H1 (cell line): ENCODE data around the gene ARSA. TPM values are rescaled to one million over a fixed set of nuclear protein-coding genes. Genes with fewer than 3 reads are reported as not detected.

Experiments used
- CTCF ChIA-PET: fragments of 300-600 bp; sonication (Branson Sonifier 250); formaldehyde crosslinking; loops from one replicate; lab custom pipeline; 2021; ENCODE audit not compliant: partially characterized antibody; lab: Charles Lee
- POLR2A ChIA-PET: fragments of 300-600 bp; sonication (Branson Sonifier 250); formaldehyde crosslinking; loops from one replicate; lab custom pipeline; 2021; ENCODE audit warnings: inconsistent platforms; ENCODE audit not compliant: partially characterized antibody; lab: Charles Lee
- DNase-seq, 2 experiments: peaks; one replicate each; pipeline versions ENCODE4 v3.0.0 to v3.0.0-alpha.2; 2010 to 2022; ENCODE audit warnings: low spot score in 2 of 2, low read depth in 1 of 2, mixed read lengths in 1 of 2
- FAIRE-seq: peaks from 2 replicates; lab custom pipeline; 2011; peaks lifted over from hg19 to GRCh38; lab: Jason Lieb, UNC
- H2AFZ ChIP-seq: 2 replicates; pipeline ENCODE4 v1.8.1; 2012; ENCODE audit warnings: low read length, inconsistent platforms
- H2AK5ac ChIP-seq: 2 replicates; pipeline ENCODE4 v1.6.1; 2013; ENCODE audit warnings: low read depth, low read length
- H2BK120ac ChIP-seq: replicated peaks from 2 replicates; pipeline ENCODE3; 2013; ENCODE audit warnings: low read depth, low read length, inconsistent platforms
- H2BK12ac ChIP-seq: 2 replicates; pipeline ENCODE4 v1.6.1; 2013; ENCODE audit warnings: low read depth, low read length
- H2BK15ac ChIP-seq: 2 replicates; pipeline ENCODE4 v1.6.1; 2013; ENCODE audit warnings: low read length
- H2BK20ac ChIP-seq: 2 replicates; pipeline ENCODE4 v1.6.1; 2013; ENCODE audit warnings: low read length
- H2BK5ac ChIP-seq: 2 replicates; pipeline ENCODE4 v1.6.1; 2013; ENCODE audit warnings: low read depth, low read length
- H3K14ac ChIP-seq: 2 replicates; pipeline ENCODE4 v1.6.1; 2013; ENCODE audit warnings: inconsistent platforms; ENCODE audit not compliant: insufficient read length
- H3K18ac ChIP-seq: 2 replicates; pipeline ENCODE4 v1.6.1; 2013; ENCODE audit warnings: low read length; ENCODE audit errors: extremely low read depth
- H3K23ac ChIP-seq: 2 replicates; pipeline ENCODE4 v1.6.1; 2013; ENCODE audit warnings: inconsistent platforms; ENCODE audit not compliant: insufficient read length
- H3K23me2 ChIP-seq: 2 replicates; pipeline ENCODE4 v1.6.1; 2013; ENCODE audit warnings: low read depth, low read length
- H3K27ac ChIP-seq: 2 replicates; pipeline ENCODE4 v1.6.1; 2011; ENCODE audit warnings: low read depth, low read length, inconsistent platforms
- H3K27me3 ChIP-seq, 4 experiments: replicated peaks in 1 of 4; 1 replicate in 1 of 4; 2 replicates in 3 of 4; pipeline versions ENCODE4 v1.6.1 to v1.8.1; 2011 to 2013; ENCODE audit warnings: low read length in 3 of 4, mild to moderate bottlenecking in 3 of 4, inconsistent platforms in 2 of 4, mixed read lengths in 2 of 4, moderate library complexity in 1 of 4; ENCODE audit not compliant: control insufficient read depth in 3 of 4, insufficient read depth in 3 of 4; ENCODE audit errors: extremely low read depth in 1 of 4
- H3K36me3 ChIP-seq, 4 experiments: 2 replicates each; pipeline versions ENCODE4 v1.6.1 to v1.8.1; 2011 to 2013; ENCODE audit warnings: mild to moderate bottlenecking in 4 of 4, low read length in 3 of 4, moderate library complexity in 2 of 4, control low read depth in 1 of 4, inconsistent platforms in 1 of 4; ENCODE audit not compliant: insufficient read depth in 4 of 4, control insufficient read depth in 2 of 4
- H3K4ac ChIP-seq: replicated peaks from 2 replicates; pipeline ENCODE3; 2013; ENCODE audit warnings: low read length, low read depth, mixed read lengths, inconsistent platforms; ENCODE audit not compliant: insufficient read length
- H3K4me1 ChIP-seq, 4 experiments: replicated peaks in 1 of 4; 1 replicate in 1 of 4; 2 replicates in 3 of 4; pipeline versions ENCODE4 v1.6.1 to v1.8.1; 2011 to 2013; ENCODE audit warnings: low read length in 3 of 4, inconsistent platforms in 2 of 4, mixed read lengths in 1 of 4; ENCODE audit not compliant: insufficient read depth in 4 of 4, control insufficient read depth in 3 of 4
- H3K4me2 ChIP-seq, 2 experiments: 2 replicates each; pipeline versions ENCODE4 v1.6.1 to v1.8.1; 2011 to 2013; ENCODE audit warnings: low read depth in 2 of 2, low read length in 2 of 2, control low read depth in 1 of 2, inconsistent platforms in 1 of 2, mild to moderate bottlenecking in 1 of 2; ENCODE audit not compliant: insufficient read depth in 1 of 2
- H3K4me3 ChIP-seq, 4 experiments: fragments of 200-600, 300-600 bp in 1 of 4; sonication (generic), shearing (Covaris generic), sonication (Bioruptor Twin) in 1 of 4; 2 replicates each; pipeline versions ENCODE4 v1.5.1 to v1.8.1; 2011 to 2016; ENCODE audit warnings: low read length in 4 of 4, low read depth in 3 of 4, control low read depth in 2 of 4, inconsistent platforms in 2 of 4, mild to moderate bottlenecking in 2 of 4, mixed read lengths in 1 of 4, moderate library complexity in 1 of 4; ENCODE audit not compliant: insufficient read depth in 2 of 4; ENCODE audit errors: extremely low read depth in 1 of 4
- H3K56ac ChIP-seq: replicated peaks from 2 replicates; pipeline ENCODE3; 2013; ENCODE audit warnings: low read depth, mild to moderate bottlenecking, mixed read lengths, low read length, inconsistent platforms; ENCODE audit not compliant: insufficient read length
- H3K79me1 ChIP-seq: 2 replicates; pipeline ENCODE4 v1.6.1; 2013; ENCODE audit warnings: low read depth, low read length, control low read depth
- H3K79me2 ChIP-seq, 2 experiments: 2 replicates each; pipeline versions ENCODE4 v1.6.1 to v1.8.1; 2012 to 2013; ENCODE audit warnings: low read length in 2 of 2, mild to moderate bottlenecking in 2 of 2, inconsistent platforms in 1 of 2; ENCODE audit not compliant: insufficient read depth in 2 of 2, control insufficient read depth in 1 of 2
- H3K9ac ChIP-seq, 4 experiments: replicated peaks in 1 of 4; 1 replicate in 1 of 4; 2 replicates in 3 of 4; pipeline versions ENCODE4 v1.6.1 to v1.8.1; 2011 to 2013; ENCODE audit warnings: low read depth in 3 of 4, low read length in 3 of 4, control low read depth in 2 of 4, mild to moderate bottlenecking in 2 of 4, moderate library complexity in 2 of 4, inconsistent platforms in 1 of 4; ENCODE audit errors: extremely low read depth in 1 of 4
- H3K9me3 ChIP-seq, 2 experiments: 2 replicates each; pipeline versions ENCODE4 v1.6.1 to v1.8.1; 2012 to 2013; ENCODE audit warnings: mild to moderate bottlenecking in 2 of 2, moderate library complexity in 2 of 2, control low read depth in 1 of 2, inconsistent platforms in 1 of 2, low read depth in 1 of 2, low read length in 1 of 2, mixed read lengths in 1 of 2; ENCODE audit not compliant: insufficient read depth in 2 of 2
- H4K20me1 ChIP-seq, 2 experiments: replicated peaks in 1 of 2; 2 replicates each; pipeline versions ENCODE3 to v1.8.1; 2011 to 2013; ENCODE audit warnings: inconsistent platforms in 2 of 2, low read length in 2 of 2, mild to moderate bottlenecking in 1 of 2; ENCODE audit not compliant: insufficient read depth in 2 of 2, control insufficient read depth in 1 of 2
- H4K5ac ChIP-seq: 2 replicates; pipeline ENCODE4 v1.6.1; 2013; ENCODE audit warnings: low read length, low read depth, mixed read lengths, inconsistent platforms; ENCODE audit not compliant: insufficient read length
- H4K8ac ChIP-seq: 2 replicates; pipeline ENCODE4 v1.8.0; 2013; ENCODE audit warnings: mild to moderate bottlenecking, moderate library complexity, low read length, inconsistent platforms; ENCODE audit not compliant: insufficient read depth; ENCODE audit errors: extremely low read depth
- H4K91ac ChIP-seq: replicated peaks from 2 replicates; pipeline ENCODE3; 2013; ENCODE audit warnings: low read length, mixed read lengths, inconsistent platforms; ENCODE audit not compliant: insufficient read length
- ATF3 ChIP-seq: IDR thresholded peaks from 2 replicates; pipeline ENCODE4 v1.6.1; 2011; ENCODE audit warnings: low read depth, mild to moderate bottlenecking, low read length; ENCODE audit not compliant: insufficient read depth
- CHD1 ChIP-seq: IDR thresholded peaks from 2 replicates; pipeline ENCODE4 v1.6.1; 2012; ENCODE audit warnings: low read depth, low read length, improper control_type of control experiment
- GABPA ChIP-seq: IDR thresholded peaks from 2 replicates; pipeline ENCODE4 v1.6.1; 2011; ENCODE audit warnings: mild to moderate bottlenecking, low read length, moderate library complexity, borderline replicate concordance; ENCODE audit not compliant: insufficient read depth
- GTF2F1 ChIP-seq: IDR thresholded peaks from 2 replicates; pipeline ENCODE4 v1.6.1; 2012; ENCODE audit warnings: low read depth, low read length, improper control_type of control experiment, borderline replicate concordance
- HDAC2 ChIP-seq, 2 experiments: fragments of 300-600 bp in 1 of 2; sonication (generic) in 1 of 2; IDR thresholded peaks; 2 replicates each; pipeline ENCODE4 v1.6.1; 2011 to 2012; ENCODE audit warnings: low read depth in 2 of 2, low read length in 2 of 2, mild to moderate bottlenecking in 2 of 2, moderate library complexity in 2 of 2, borderline replicate concordance in 1 of 2, inconsistent platforms in 1 of 2
- POU5F1 ChIP-seq: IDR thresholded peaks from 2 replicates; pipeline ENCODE4 v1.6.1; 2011; ENCODE audit warnings: low read depth, mild to moderate bottlenecking, low read length, moderate library complexity
- RBBP5 ChIP-seq: IDR thresholded peaks from 2 replicates; pipeline ENCODE4 v1.7.1; 2012; ENCODE audit warnings: low read depth, mild to moderate bottlenecking, inconsistent platforms, low read length, moderate library complexity, borderline replicate concordance
- SIRT6 ChIP-seq: IDR thresholded peaks from one replicate; pipeline ENCODE4 v1.7.1; 2012; ENCODE audit warnings: low read length, inconsistent platforms
- SIX5 ChIP-seq: IDR thresholded peaks from 2 replicates; pipeline ENCODE4 v1.6.1; 2011; ENCODE audit warnings: mild to moderate bottlenecking, low read depth, low read length
- WGBS, 2 experiments: shearing (Covaris generic) in 1 of 2; methylation state at CpG; one replicate each; pipeline versions ENCODE4 v1.1.6 to v1.1.7; 2013 to 2015; ENCODE audit warnings: low lambda C conversion rate in 2 of 2, mixed read lengths in 2 of 2, inconsistent platforms in 1 of 2, low coverage in 1 of 2, missing lambda C conversion rate in 1 of 2; ENCODE audit not compliant: insufficient replicate concordance in 2 of 2, insufficient coverage in 1 of 2, insufficient read length in 1 of 2; ENCODE audit errors: extremely low coverage in 1 of 2, missing lambda C conversion rate in 1 of 2; 5-methylcytosine and 5-hydroxymethylcytosine counted together
- polyA plus RNA-seq, 7 experiments: library from polyadenylated mRNA; depleted of rRNA in 3 of 7; stranded (reverse) in 5 of 7; unstranded in 2 of 7; fragments of >200 nt in 5 of 7; fragments of 200-250 nt in 2 of 7; gene quantifications; 1 replicate in 5 of 7; 2 replicates in 1 of 7; 4 replicates in 1 of 7; pipeline versions ENCODE4 v1.2.1 to v1.2.3, GENCODE V29; 2011 to 2013; ENCODE audit warnings: missing spikeins in 2 of 7, mixed read lengths in 2 of 7
- total RNA-seq: library from RNA; stranded (reverse); fragmentation: NEBNext Ultra II Directional; extraction: Animal tissue kit (Norgen Biotek cat#: 25700); gene quantifications from 2 replicates; pipeline ENCODE4 v1.2.1, GENCODE V29; 2021

Gene ARSA
- total and polyA plus RNA-seq, 2 of the 8 experiments (the other 6 are each of a cell fraction or from before 2014, with no cell fraction given): 9.8 to 10.1 TPM

DNA sequence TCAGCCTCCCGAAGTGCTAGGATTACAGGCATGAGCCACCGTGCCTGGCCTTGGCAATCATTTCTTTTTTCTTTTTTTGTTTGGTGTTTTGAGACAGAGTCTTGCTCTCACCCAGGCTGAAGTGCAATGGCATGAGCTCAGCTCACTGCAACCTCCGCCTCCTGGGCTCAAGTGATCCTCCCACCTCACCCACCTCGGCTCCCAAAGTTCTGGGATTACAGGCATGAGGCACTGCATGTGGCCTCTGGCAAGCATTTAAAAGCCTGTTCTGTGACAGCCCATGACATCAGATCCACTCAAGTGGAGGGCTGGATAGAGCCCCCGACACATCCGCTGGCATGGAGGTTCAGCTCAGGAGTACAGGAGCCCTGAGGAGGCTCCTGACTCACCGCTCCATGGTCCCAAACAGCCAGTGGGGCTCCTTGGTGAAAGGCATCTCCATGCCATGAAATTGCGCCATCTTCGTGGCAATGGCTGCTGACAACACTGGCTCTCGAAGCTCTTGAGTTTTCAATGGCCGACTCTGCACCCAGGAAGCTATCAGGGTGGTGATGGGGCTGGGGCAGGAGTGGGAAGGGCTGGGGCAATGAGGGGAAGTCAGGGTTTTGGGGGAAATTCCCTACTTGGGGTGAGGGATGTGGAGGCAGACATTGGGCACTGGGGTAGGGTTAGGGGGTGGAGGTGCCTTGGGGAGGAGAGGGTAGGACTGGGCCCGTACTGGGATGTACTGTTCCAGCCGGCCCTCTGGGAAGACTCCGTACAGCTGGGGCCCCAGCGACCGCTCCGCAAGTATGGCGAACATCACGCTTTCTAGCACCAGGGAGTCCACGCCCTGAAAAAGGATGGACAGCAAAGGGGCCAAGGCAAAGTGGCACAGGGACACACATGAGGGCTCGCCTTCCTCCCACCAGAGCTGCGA lies 46.7 kb downstream of the ARSA start:
- no peaks in the 10 kb centered on the region for H3K9me3 ChIP-seq
- H2AFZ ChIP-seq: no peak overlapping the region
- peaks cover 4 to 15% (median 7%) of the 10 kb centered on the region in 4 experiments for H3K4me1 ChIP-seq
- CTCF ChIA-PET: interaction anchor here (0.7 to 1.1 kb wide), 3 partner anchors 37 to 109 kb away, joined by 3 to 5 read pairs (median 4); no protein-coding TSS in a partner anchor
- no peak overlapping the region for H3K56ac ChIP-seq
- no peak overlapping the region for H2AK5ac ChIP-seq
- FAIRE-seq: no peak
- H3K18ac ChIP-seq: no peak overlapping the region
- H3K14ac ChIP-seq: no peak overlapping the region
- peak overlapping the region; percentile 68 to 96 for H3K4me2 ChIP-seq
- peak overlapping the region; percentile 82; the same call in 1 of the 2 replicates for H4K8ac ChIP-seq
- H2BK5ac ChIP-seq: no peak overlapping the region
- no peak overlapping the region for H2BK15ac ChIP-seq
- H3K36me3 ChIP-seq: peaks cover 0 to 13% (median 4%) of the 10 kb centered on the region in 4 experiments; a peak in 5 of 8 replicates
- H3K79me2 ChIP-seq: peaks cover 0 to 7% of the 10 kb centered on the region in 2 experiments; a peak in 1 of 4 replicates
- H3K79me1 ChIP-seq: peaks cover 7% of the 10 kb centered on the region; the same call in 1 of the 2 replicates
- POLR2A ChIA-PET: interaction anchor here (1.1 to 2.6 kb wide), 3 partner anchors 9 to 18 kb away, joined by 4 to 15 read pairs (median 10); partner anchors contain the start of gene SYCE3
- no peaks in the 10 kb centered on the region for H3K27me3 ChIP-seq
- H2BK12ac ChIP-seq: no peak overlapping the region
- H2BK120ac ChIP-seq: no peak overlapping the region
- 91% methylated on average over 21 of the region's 22 CpGs; no CpG with 5 or more reads in 1 of the 2 experiments for WGBS, 2 experiments
- no peak overlapping the region for H3K27ac ChIP-seq
- DNase-seq: no peak
- peaks cover 10% of the 10 kb centered on the region; the same call in 1 of the 2 replicates for H3K23me2 ChIP-seq
- no peak overlapping the region for H4K91ac ChIP-seq
- peak overlapping the region; percentile 12 for H3K4ac ChIP-seq
- H3K9ac ChIP-seq: peak overlapping the region in 3 of 4 experiments; percentile 64 to 75 (median 67); a peak in 5 of 7 replicates
- H4K5ac ChIP-seq: peak overlapping the region; percentile 75
- no peak overlapping the region for H2BK20ac ChIP-seq
- peaks cover 0 to 3% of the 10 kb centered on the region in 2 experiments for H4K20me1 ChIP-seq
- H3K23ac ChIP-seq: no peak overlapping the region
- peak overlapping the region; percentile 65 to 78 (median 73) for H3K4me3 ChIP-seq
- no peak for TF ChIP-seq ATF3
- no peak for TF ChIP-seq RBBP5
- TF ChIP-seq HDAC2 (IDR thresholded peaks at IDR 0.05; ENCODE audit: borderline replicate concordance in 1 of 2, low read depth in 2 of 2, low read length in 2 of 2): no peak
- TF ChIP-seq SIRT6: no peak
- TF ChIP-seq POU5F1: no peak
- TF ChIP-seq GTF2F1: no peak
- no peak for TF ChIP-seq GABPA
- no peak for TF ChIP-seq SIX5
- TF ChIP-seq CHD1: no peak
